K562 (cell line): ENCODE measurements around the gene VEGFA. TPM values are rescaled to one million over a fixed set of nuclear protein-coding genes. Genes with fewer than 3 reads are reported as not detected.

ENCODE experiments used
- BRF1 ChIP-seq: IDR thresholded peaks from 3 replicates; pipeline ENCODE4 v1.6.1; 2011; ENCODE audit warnings: borderline replicate concordance, mild to moderate bottlenecking; ENCODE audit not compliant: insufficient read length; ENCODE audit errors: extremely low read depth
- CBFA2T3 ChIP-seq: fragments of 450-650 bp; IDR thresholded peaks from 2 replicates; pipeline ENCODE4 v1.6.1; 2017
- CHD1 ChIP-seq: fragments of 200-600 bp; sonication (generic); IDR thresholded peaks from one replicate; pipeline ENCODE4 v1.6.1; 2012; ENCODE audit warnings: mild to moderate bottlenecking, moderate library complexity, low read length, inconsistent platforms
- GATAD2B ChIP-seq: fragments of 450-650 bp; IDR thresholded peaks from 2 replicates; pipeline ENCODE4 v1.6.1; 2017; ENCODE audit warnings: mild to moderate bottlenecking, borderline replicate concordance
- MAFK ChIP-seq: IDR thresholded peaks from 2 replicates; pipeline ENCODE4 v1.6.1; 2011; ENCODE audit warnings: low read length, improper control_type of control experiment
- MTA2 ChIP-seq: fragments of 450-650 bp; IDR thresholded peaks from 2 replicates; pipeline ENCODE4 v1.6.1; 2016; ENCODE audit warnings: low read depth
- NCOA1 ChIP-seq: fragments of 450-650 bp; IDR thresholded peaks from 2 replicates; pipeline ENCODE4 v1.6.1; 2016; ENCODE audit warnings: low read depth
- POLR2AphosphoS5 ChIP-seq: IDR thresholded peaks from 2 replicates; pipeline ENCODE4 v1.6.1; 2011; ENCODE audit warnings: mild to moderate bottlenecking, low read depth, low read length, moderate library complexity; ENCODE audit not compliant: control insufficient read depth, insufficient read depth
- RFX1 ChIP-seq: fragments of 450-650 bp; IDR thresholded peaks from 2 replicates; pipeline ENCODE4 v1.6.1; 2016; ENCODE audit warnings: mild to moderate bottlenecking, moderate library complexity
- ZC3H11A ChIP-seq: IDR thresholded peaks from 2 replicates; pipeline ENCODE4 v1.6.1; 2012; ENCODE audit warnings: low read depth, low read length, improper control_type of control experiment
- ZNF217 ChIP-seq: sonication (generic); formaldehyde crosslinking; IDR thresholded peaks from 2 replicates; pipeline ENCODE4 v1.8.0; 2022; ENCODE audit warnings: mild to moderate bottlenecking, missing genetic modification reagents
- ZNF274 ChIP-seq: IDR thresholded peaks from 2 replicates; pipeline ENCODE4 v1.6.1; 2011; ENCODE audit warnings: low read depth, mild to moderate bottlenecking, low read length, moderate library complexity, borderline replicate concordance
- ZNF436 ChIP-seq: fragments of 250-450, 450-650 bp; sonication (Bioruptor Pico); formaldehyde crosslinking; IDR thresholded peaks from 2 replicates; pipeline ENCODE4 v1.7.0; 2020; ENCODE audit warnings: mild to moderate bottlenecking
- ZNF586 ChIP-seq: fragments of 450-650 bp; formaldehyde crosslinking; conservative IDR thresholded peaks from 2 replicates; pipeline ENCODE4 v1.4.0; 2020; ENCODE audit warnings: mild to moderate bottlenecking, moderate library complexity
- polyA plus RNA-seq, 8 experiments: library from polyadenylated mRNA; depleted of rRNA in 4 of 8; stranded (reverse) in 5 of 8; unstranded in 3 of 8; fragments of >200 nt; fragmentation: Nextera tagmentation in 2 of 8; fragmentation: Illumina TruSeq in 1 of 8; extraction: Ambion mirVana in 2 of 8; extraction: Trizol in 1 of 8; gene quantifications; 2 replicates each; pipeline versions ENCODE4 v1.2.1 to v1.2.3, GENCODE V29; 2011 to 2014; ENCODE audit warnings: inconsistent platforms in 1 of 8, missing spikeins in 1 of 8
- total RNA-seq, 7 experiments: library from RNA; depleted of rRNA in 6 of 7; stranded (reverse); fragments of >200 nt in 6 of 7; fragmentation: Illumina TruSeq in 2 of 7; extraction: Trizol in 2 of 7; gene quantifications; 2 replicates each; pipeline versions ENCODE4 v1.2.1 to v1.2.3, GENCODE V29; 2011 to 2021; ENCODE audit warnings: low replicate concordance in 1 of 7
- TF ChIP-seq, protein P1 (sequence below): sonication (generic); formaldehyde crosslinking; IDR thresholded peaks from 2 replicates; pipeline ENCODE4 v1.8.0; 2022; ENCODE audit warnings: mild to moderate bottlenecking, missing genetic modification reagents
- TF ChIP-seq, protein P2 (sequence below), 2 experiments: fragments of 450-650 bp in 1 of 2; sonication (generic) in 1 of 2; formaldehyde crosslinking in 1 of 2; IDR thresholded peaks; 2 replicates each; pipeline versions ENCODE4 v1.7.1 to v1.9.0; 2016 to 2022; ENCODE audit warnings: inconsistent platforms in 1 of 2, mild to moderate bottlenecking in 1 of 2, missing genetic modification reagents in 1 of 2

Gene VEGFA
- total and polyA plus RNA-seq, 9 of the 15 experiments (the other 6 are each of a cell fraction or from before 2014, with no cell fraction given) = 14.0 to 271 (median 124) TPM

DNA sequence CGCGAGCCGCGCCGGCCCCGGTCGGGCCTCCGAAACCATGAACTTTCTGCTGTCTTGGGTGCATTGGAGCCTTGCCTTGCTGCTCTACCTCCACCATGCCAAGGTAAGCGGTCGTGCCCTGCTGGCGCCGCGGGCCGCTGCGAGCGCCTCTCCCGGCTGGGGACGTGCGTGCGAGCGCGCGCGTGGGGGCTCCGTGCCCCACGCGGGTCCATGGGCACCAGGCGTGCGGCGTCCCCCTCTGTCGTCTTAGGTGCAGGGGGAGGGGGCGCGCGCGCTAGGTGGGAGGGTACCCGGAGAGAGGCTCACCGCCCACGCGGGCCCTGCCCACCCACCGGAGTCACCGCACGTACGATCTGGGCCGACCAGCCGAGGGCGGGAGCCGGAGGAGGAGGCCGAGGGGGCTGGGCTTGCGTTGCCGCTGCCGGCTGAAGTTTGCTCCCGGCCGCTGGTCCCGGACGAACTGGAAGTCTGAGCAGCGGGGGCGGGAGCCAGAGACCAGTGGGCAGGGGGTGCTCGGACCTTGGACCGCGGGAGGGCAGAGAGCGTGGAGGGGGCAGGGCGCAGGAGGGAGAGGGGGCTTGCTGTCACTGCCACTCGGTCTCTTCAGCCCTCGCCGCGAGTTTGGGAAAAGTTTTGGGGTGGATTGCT is 1.3 kb downstream of the VEGFA start (continued):
- TF ChIP-seq, protein P1, sequence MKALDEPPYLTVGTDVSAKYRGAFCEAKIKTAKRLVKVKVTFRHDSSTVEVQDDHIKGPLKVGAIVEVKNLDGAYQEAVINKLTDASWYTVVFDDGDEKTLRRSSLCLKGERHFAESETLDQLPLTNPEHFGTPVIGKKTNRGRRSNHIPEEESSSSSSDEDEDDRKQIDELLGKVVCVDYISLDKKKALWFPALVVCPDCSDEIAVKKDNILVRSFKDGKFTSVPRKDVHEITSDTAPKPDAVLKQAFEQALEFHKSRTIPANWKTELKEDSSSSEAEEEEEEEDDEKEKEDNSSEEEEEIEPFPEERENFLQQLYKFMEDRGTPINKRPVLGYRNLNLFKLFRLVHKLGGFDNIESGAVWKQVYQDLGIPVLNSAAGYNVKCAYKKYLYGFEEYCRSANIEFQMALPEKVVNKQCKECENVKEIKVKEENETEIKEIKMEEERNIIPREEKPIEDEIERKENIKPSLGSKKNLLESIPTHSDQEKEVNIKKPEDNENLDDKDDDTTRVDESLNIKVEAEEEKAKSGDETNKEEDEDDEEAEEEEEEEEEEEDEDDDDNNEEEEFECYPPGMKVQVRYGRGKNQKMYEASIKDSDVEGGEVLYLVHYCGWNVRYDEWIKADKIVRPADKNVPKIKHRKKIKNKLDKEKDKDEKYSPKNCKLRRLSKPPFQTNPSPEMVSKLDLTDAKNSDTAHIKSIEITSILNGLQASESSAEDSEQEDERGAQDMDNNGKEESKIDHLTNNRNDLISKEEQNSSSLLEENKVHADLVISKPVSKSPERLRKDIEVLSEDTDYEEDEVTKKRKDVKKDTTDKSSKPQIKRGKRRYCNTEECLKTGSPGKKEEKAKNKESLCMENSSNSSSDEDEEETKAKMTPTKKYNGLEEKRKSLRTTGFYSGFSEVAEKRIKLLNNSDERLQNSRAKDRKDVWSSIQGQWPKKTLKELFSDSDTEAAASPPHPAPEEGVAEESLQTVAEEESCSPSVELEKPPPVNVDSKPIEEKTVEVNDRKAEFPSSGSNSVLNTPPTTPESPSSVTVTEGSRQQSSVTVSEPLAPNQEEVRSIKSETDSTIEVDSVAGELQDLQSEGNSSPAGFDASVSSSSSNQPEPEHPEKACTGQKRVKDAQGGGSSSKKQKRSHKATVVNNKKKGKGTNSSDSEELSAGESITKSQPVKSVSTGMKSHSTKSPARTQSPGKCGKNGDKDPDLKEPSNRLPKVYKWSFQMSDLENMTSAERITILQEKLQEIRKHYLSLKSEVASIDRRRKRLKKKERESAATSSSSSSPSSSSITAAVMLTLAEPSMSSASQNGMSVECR = peak; percentile 83; the same call in 1 of the 2 replicates
- no peak for TF ChIP-seq MAFK
- TF ChIP-seq ZNF274 = no peak
- no peak for TF ChIP-seq CBFA2T3
- TF ChIP-seq BRF1 = no peak
- TF ChIP-seq, protein P2, sequence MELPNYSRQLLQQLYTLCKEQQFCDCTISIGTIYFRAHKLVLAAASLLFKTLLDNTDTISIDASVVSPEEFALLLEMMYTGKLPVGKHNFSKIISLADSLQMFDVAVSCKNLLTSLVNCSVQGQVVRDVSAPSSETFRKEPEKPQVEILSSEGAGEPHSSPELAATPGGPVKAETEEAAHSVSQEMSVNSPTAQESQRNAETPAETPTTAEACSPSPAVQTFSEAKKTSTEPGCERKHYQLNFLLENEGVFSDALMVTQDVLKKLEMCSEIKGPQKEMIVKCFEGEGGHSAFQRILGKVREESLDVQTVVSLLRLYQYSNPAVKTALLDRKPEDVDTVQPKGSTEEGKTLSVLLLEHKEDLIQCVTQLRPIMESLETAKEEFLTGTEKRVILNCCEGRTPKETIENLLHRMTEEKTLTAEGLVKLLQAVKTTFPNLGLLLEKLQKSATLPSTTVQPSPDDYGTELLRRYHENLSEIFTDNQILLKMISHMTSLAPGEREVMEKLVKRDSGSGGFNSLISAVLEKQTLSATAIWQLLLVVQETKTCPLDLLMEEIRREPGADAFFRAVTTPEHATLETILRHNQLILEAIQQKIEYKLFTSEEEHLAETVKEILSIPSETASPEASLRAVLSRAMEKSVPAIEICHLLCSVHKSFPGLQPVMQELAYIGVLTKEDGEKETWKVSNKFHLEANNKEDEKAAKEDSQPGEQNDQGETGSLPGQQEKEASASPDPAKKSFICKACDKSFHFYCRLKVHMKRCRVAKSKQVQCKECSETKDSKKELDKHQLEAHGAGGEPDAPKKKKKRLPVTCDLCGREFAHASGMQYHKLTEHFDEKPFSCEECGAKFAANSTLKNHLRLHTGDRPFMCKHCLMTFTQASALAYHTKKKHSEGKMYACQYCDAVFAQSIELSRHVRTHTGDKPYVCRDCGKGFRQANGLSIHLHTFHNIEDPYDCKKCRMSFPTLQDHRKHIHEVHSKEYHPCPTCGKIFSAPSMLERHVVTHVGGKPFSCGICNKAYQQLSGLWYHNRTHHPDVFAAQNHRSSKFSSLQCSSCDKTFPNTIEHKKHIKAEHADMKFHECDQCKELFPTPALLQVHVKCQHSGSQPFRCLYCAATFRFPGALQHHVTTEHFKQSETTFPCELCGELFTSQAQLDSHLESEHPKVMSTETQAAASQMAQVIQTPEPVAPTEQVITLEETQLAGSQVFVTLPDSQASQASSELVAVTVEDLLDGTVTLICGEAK (IDR thresholded peaks at IDR 0.05) = 0 out of 2 replicates have a peak, but pooled peaks have one; percentile 33
- TF ChIP-seq, protein P2 (CRISPR knock-in tag; IDR thresholded peaks at IDR 0.05) = no peak
- TF ChIP-seq GATAD2B = peak; percentile 72; the same call in 1 of the 2 replicates
- TF ChIP-seq ZC3H11A = no peak
- no peak for TF ChIP-seq POLR2AphosphoS5
- no peak for TF ChIP-seq ZNF586 (CRISPR knock-in tag)
- TF ChIP-seq ZNF217 (CRISPR knock-in tag) = no peak
- TF ChIP-seq RFX1 = no peak
- TF ChIP-seq MTA2 = no peak
- TF ChIP-seq CHD1 = peak; percentile 99
- TF ChIP-seq ZNF436 (CRISPR knock-in tag) = no peak
- TF ChIP-seq NCOA1 = no peak
